ENCODE data around the gene CEP63. TPM values are rescaled to one million over a fixed set of nuclear protein-coding genes. Genes with fewer than 3 reads are reported as not detected.

The CEP63 gene
- polyA plus RNA-seq, 3 donors, result 31.1 to 41.4 (median 32.2) TPM

DNA sequence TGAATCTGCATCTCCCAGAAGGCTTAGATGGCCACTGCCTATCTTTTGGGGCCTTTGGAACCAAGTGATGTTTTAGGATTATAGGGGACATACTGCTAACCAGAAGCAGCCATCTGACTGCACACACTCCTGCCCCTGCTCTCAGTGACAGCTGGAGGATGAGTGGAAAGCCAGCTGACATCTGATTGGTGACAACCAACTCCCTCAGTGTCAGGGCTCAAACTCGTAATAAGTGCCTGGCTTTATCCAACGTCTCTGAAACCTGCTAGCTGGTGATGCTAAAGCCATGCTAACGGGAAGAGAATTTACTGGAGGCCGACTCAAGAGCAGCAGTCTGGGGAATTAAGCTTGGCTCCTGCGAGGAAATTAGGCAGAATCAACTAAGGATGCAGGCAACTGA is 129.9 kb downstream of the CEP63 start:
- DNase-seq (ENCODE audit: extremely low read depth in 1 of 11, low read depth in 9 of 11, low spot score in 4 of 11), result no peak

DNA sequence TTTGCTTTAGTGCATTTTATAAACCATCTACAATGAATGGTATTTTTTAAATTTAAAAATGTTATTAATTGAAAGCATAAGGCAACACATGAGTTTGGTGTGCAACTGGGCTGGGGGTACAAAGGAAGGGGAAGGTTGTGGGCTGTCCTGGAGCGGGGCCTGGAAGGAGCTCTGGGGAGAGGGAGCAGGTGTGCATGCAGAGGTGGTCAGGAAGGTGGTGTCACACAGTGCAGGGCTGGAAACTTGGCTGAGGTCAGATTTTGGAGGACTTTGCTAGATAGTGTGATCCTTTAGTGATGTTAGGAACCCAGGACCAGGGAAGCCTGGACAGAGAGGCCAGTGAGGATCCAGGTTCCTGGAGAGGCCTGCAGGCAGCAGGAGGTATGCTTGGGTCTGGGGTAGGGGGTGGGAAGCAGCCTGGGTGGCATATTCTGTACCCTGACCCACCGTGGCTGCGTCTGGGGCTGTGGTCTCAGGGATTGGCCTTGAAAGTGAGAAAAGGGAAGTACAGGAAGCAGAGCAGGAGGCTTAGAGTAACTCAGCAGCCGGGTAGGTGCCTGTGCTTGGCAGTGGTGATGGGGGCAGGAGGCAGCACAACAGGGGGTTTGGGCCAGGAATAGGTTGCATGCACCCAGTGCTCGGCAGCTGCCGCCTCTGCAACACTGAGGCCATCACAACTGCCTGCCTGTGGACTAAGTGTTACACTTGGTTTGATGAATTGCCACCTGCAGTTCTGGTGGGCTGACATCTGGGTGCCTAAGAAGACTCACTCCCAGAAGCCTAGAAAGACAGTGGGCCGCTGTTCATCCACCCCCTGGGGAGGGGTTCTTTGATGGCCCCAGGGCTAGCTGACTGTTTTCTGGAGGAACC is 132.0 kb downstream of the CEP63 start:
- no peak for DNase-seq (ENCODE audit: extremely low read depth in 1 of 11, low read depth in 9 of 11, low spot score in 4 of 11)

DNA sequence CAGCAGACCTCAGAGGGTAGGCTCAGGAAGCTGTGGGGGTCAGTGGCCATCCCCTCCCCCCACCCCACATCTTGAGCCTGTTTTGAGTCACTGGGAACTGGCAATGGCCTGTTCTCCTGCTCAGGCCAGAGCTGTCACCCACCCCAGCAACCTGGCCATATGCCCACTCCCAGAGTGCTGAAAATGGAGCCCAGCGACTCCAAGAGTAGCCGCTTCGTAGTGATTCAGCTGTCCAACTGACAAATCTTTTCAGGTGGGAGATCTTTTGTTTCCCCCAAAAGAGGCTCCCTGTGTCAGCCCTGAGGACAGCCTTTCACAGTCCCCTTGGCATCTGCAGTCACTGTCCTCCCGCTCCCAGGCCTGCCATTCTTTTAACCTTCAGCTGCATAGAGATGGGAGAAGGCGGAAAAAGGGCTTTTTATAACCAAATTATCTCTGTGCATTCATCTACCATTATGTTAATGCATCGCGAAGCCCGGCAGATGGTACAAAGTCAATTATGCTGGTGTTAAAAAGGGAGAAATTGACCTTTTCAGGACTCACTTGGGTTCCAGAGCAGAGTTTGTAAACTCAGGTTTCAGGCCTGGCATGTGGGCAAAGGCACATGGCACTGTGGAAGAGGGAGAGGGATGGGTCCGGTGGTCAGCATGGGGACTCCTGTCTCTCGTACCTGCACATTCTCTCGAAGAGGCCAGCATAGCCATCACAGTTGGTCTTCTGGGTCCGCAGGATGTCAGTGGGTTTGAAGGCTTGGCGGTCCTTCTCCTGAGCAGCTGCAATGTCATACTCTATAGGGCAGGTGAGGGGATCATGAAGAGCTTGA is 132.8 kb downstream of the CEP63 start:
- no peak for DNase-seq (ENCODE audit: extremely low read depth in 1 of 11, low read depth in 9 of 11, low spot score in 4 of 11)

DNA sequence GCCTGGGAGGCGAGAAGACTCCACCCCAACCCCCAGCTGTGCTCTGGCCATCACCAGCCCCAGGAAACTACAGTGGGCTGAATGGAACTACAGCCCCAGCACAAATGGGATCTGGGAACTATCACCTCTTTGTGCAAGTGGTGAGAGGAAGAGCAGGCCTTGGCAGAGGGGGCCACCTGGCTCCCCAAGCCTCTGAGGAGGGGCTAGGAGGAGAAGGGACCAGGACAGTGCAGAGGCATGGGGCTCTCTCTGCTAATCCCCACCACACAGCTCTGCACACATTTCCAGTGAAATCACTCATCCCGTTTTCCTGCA is 133.4 kb downstream of the CEP63 start:
- no peak for DNase-seq (ENCODE audit: extremely low read depth in 1 of 11, low read depth in 9 of 11, low spot score in 4 of 11)

DNA sequence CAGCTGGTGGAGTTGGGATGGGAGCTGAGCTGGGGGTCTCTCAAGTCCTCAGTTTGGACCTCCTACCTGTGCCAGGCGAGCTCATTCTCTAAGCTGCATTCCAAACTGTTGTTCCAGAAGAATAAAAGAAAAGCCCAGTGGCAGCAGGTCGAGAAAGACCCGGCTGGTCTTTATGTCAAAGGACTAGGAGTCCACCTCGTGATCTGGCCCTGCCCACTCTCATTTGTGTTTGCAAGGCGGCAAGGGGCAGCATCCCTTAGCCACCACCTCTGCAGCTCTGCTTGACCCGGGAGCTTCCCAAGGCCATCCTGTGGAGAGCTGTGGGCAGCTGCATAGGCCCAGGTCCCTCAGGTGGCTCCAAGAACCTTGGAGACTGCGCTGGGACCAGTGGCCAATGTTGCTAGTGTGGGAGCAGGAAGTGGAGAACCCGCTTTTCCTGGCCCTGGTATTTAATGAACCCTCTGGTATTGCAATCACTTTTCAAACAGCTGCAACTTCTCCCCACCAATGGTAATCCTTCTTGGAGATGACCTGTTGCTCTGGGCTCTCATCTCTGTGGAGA is 134.1 kb downstream of the CEP63 start:
- DNase-seq (ENCODE audit: extremely low read depth in 1 of 11, low read depth in 9 of 11, low spot score in 4 of 11), result no peak

DNA sequence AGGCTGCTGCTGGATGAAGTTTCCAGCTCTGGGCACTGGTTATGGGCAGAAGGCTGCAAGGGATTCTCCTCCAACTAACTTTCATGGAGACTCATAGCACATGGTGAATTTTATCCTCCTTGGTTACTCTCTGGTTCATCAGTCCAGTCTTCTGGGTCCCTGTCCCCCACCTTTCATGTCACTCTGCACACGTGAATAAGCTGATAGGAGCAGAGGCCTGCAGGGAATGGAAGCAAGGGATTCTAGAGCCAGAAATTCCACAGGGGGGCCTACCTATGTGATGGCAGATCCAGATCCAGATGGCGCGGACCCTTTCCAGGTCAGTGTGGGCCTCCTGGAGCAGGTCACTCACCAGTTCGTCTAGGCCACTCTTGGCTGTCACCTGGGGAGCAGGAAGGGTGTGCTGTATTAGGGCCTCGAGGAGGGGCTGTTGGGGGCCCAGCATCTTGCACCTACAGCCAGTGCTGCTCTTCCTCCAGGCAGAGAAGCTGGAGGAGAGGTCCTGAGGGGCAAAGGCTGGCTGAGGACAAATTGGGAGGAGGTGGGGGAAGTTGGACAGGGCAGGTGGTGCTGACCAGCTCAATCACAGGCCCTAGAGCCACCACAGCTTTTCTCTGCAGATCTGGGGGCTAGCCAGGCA is 134.7 kb downstream of the CEP63 start:
- no peak for DNase-seq (ENCODE audit: extremely low read depth in 1 of 11, low read depth in 9 of 11, low spot score in 4 of 11)

DNA sequence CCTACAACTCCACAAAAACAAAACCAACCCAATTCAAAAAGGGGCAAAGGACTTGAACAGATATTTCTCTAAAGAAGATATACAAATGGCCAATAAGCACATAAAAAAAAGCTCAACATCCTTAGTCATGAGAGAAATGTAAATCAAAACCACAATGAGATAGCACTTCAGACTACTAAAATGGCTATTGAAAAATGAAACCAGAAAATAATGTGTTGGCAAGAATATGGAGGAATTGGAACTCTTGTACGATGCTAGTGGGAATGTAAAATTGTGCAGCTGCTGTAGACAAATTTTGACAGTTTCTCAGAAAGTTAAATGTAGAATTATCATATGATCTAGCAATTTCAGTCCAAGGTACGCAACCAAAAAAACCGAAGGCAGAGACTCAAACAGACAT is 136.0 kb downstream of the CEP63 start:
- no peak for DNase-seq (ENCODE audit: extremely low read depth in 1 of 11, low read depth in 9 of 11, low spot score in 4 of 11)

DNA sequence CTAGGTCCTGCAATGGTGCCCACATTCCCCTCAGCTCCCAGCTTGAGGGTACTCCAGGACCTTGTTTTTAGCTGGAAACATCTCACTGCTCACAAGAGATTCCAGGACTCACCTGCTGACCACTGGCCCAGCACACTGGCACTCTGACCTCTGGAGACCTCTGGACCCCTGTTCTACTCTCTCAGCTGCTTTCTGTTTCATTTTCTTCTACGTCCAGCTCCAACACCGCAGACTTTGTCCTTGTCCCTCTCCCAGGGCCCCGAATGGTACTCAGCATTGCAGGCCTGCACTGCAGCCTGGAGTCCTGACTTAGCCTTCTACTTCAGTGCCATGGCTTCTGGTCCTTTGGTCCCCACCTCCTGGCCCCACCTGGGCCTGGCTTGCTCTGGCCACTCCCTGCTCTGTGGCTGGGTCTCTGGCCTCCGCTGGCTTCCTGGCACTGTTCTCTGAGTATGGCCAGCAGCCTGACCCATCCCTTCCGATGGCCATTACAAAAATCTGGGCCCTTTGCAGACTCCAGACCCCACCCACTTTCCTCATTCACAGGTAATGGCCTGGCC is 137.0 kb downstream of the CEP63 start:
- DNase-seq (ENCODE audit: extremely low read depth in 1 of 11, low read depth in 9 of 11, low spot score in 4 of 11), result no peak

DNA sequence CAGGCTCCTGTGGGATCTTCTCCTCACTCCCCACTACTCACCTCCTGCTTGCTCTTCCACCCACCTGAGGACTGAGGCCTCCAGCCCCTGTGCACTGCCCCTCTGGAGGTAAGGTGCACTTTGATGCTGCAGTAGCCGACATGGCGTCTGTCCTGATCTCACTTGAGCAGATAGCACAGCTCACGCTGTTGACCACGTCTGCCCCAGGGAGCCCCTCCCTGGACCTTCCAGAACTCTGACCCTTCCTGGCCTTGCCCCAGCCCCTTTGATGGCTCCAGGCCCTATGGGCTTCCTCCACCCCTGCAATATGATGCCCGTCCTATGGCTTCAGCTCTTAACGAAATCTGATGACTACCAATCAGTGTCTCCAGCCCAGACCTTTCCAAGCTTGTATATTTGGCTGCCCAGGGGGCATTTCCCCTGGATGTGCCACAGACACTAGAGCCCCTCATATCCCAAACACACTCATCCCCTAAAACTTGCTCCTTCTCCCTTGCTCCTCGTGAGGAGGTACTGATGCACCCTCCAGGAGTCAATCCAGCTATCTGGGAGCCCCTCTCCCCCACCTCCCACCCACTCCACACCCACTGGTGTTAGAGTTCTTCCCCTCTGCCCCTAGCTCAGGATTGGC is 137.9 kb downstream of the CEP63 start:
- no peak for DNase-seq (ENCODE audit: extremely low read depth in 1 of 11, low read depth in 9 of 11, low spot score in 4 of 11)

Other genes with a start within 250 kb of the CEP63 start
- 100 to 1,000 TPM in 1 of 3 donors, 10 to 100 TPM in 2; 92.1 to 102 (median 92.9) TPM for gene RYK, start 235.2 kb upstream of the CEP63 start, polyA plus RNA-seq (ENCODE audit: insufficient read length in 3 of 3)
- gene AMOTL2, start 111.6 kb upstream of the CEP63 start, polyA plus RNA-seq (ENCODE audit: insufficient read length in 3 of 3), result 100 to 1,000 TPM in 1 of 3 donors, 10 to 100 TPM in 2; 79.8 to 100 (median 87.0) TPM
- gene ANAPC13, start 72 bp upstream of the CEP63 start, polyA plus RNA-seq (ENCODE audit: insufficient read length in 3 of 3), result 100 to 1,000 TPM; 107 to 150 (median 114) TPM
- 1 to 10 TPM; 1.3 to 1.6 (median 1.4) TPM for gene KY, start 165.0 kb downstream of the CEP63 start, polyA plus RNA-seq (ENCODE audit: insufficient read length in 3 of 3)

Data from renal cortex interstitium (tissue), 11 donors.